Mesenteric fat pad (tissue), 1 donor: ENCODE data around the gene SHANK1. TPM values are rescaled to one million over a fixed set of nuclear protein-coding genes. Genes with fewer than 3 reads are reported as not detected.

Experiments
- DNase-seq: peaks from one replicate; pipeline ENCODE4 v3.0.0-alpha.2; 2020; ENCODE audit warnings: low spot score
- total RNA-seq: library from RNA; stranded (reverse); fragmentation: NEBNext Ultra II Directional; extraction: Animal tissue kit (Norgen Biotek cat#: 25700); gene quantifications from one replicate; pipeline ENCODE4 v1.2.1, GENCODE V29; 2021
- donor health status: DM: yes; HTN: yes; CAD: no.

SHANK1 gene
- total RNA-seq, 1 donor from 2014 or later, result 0.74 TPM

- DNase-seq, result no peak
Observed at GRCh38 chr19:50661023-50661422, 58.6 kb downstream of the SHANK1 start.

GRCh38 chr19:50660088-50660366 is 59.6 kb downstream of the SHANK1 start:
- DNase-seq, result no peak

- no peak for DNase-seq
Observed at GRCh38 chr19:50659318-50660087, 60.1 kb downstream of the SHANK1 start.

- DNase-seq, result no peak
Observed at GRCh38 chr19:50658441-50659317, 60.9 kb downstream of the SHANK1 start.

GRCh38 chr19:50657712-50658440 is 61.7 kb downstream of the SHANK1 start:
- DNase-seq, result no peak

GRCh38 chr19:50657222-50657669 is 62.4 kb downstream of the SHANK1 start:
- DNase-seq, result no peak

GRCh38 chr19:50654882-50655281 is 64.7 kb downstream of the SHANK1 start:
- DNase-seq, result no peak

GRCh38 chr19:50652722-50653121 is 66.9 kb downstream of the SHANK1 start:
- no peak for DNase-seq

GRCh38 chr19:50651174-50651573 is 68.4 kb downstream of the SHANK1 start:
- no peak for DNase-seq

GRCh38 chr19:50649433-50650391 is 69.9 kb downstream of the SHANK1 start, which contains the start of gene C19orf81:
TSS of gene C19orf81 (plus strand) at chr19:50649445. CDS start at chr19:50649445, 0 bp downstream.
- no peak for DNase-seq

- DNase-seq, result no peak
Observed at GRCh38 chr19:50648659-50649058, 70.9 kb downstream of the SHANK1 start.

GRCh38 chr19:50647879-50648615 is 71.6 kb downstream of the SHANK1 start:
- DNase-seq, result no peak

- no peak for DNase-seq
Observed at GRCh38 chr19:50646074-50646807, 73.4 kb downstream of the SHANK1 start.

GRCh38 chr19:50645107-50645506 is 74.5 kb downstream of the SHANK1 start:
- DNase-seq, result no peak

- DNase-seq, result no peak
Observed at GRCh38 chr19:50644315-50644915, 75.2 kb downstream of the SHANK1 start.

- DNase-seq, result no peak
Observed at GRCh38 chr19:50640368-50640767, 79.2 kb downstream of the SHANK1 start.

GRCh38 chr19:50639121-50640112 is 80.2 kb downstream of the SHANK1 start, which contains the start of gene SYT3:
TSS of gene SYT3 (minus strand) at chr19:50639881. CDS start at chr19:50637411, 2,470 bp downstream.
- DNase-seq, result no peak
